GM08714 (cell line): ENCODE data around the gene TNXB.
"Not testable (repeated sequence)": the region's sequence is repeated elsewhere in the genome, so short reads cannot be mapped to it uniquely, and the experiment has no call there.

Experiments used
- H3K4me3 ChIP-seq: fragments of 200-500 bp; sonication (Bioruptor generic); 2 replicates; pipeline ENCODE4 v1.5.1; 2014; ENCODE audit warnings: mild to moderate bottlenecking, low read length, inconsistent platforms
- ZNF274 ChIP-seq: IDR thresholded peaks from 2 replicates; pipeline ENCODE4 v1.6.1; 2012; ENCODE audit warnings: mild to moderate bottlenecking, low read depth, low read length

Gene TNXB

GRCh38 chr6:32109765-32110160 lies 625 bp upstream of the TNXB start:
- no peak overlapping the region for H3K4me3 ChIP-seq

GRCh38 chr6:32108727-32109113 lies 418 bp downstream of the TNXB start:
- H3K4me3 ChIP-seq = no peak overlapping the region

More at GRCh38 chr6:32109765-32110160, 625 bp upstream of the TNXB start:
- TF ChIP-seq ZNF274 = no peak

GRCh38 chr6:32108094-32108627 lies 977 bp downstream of the TNXB start:
- TF ChIP-seq ZNF274 = no peak
- H3K4me3 ChIP-seq = no peak overlapping the region

More at GRCh38 chr6:32108727-32109113, 418 bp downstream of the TNXB start:
- TF ChIP-seq ZNF274 = no peak

- H3K4me3 ChIP-seq = no peak overlapping the region
- TF ChIP-seq ZNF274 = no peak
Measured at GRCh38 chr6:32107406-32107805, 1.7 kb downstream of the TNXB start.

- no peak for TF ChIP-seq ZNF274
- no peak overlapping the region for H3K4me3 ChIP-seq
Measured at GRCh38 chr6:32105433-32105832, 3.7 kb downstream of the TNXB start.

- no peak for TF ChIP-seq ZNF274
- H3K4me3 ChIP-seq = no peak overlapping the region
Measured at GRCh38 chr6:32102255-32102654, 6.9 kb downstream of the TNXB start.

GRCh38 chr6:32100251-32100650 lies 8.9 kb downstream of the TNXB start:
- H3K4me3 ChIP-seq = not testable (repeated sequence)

- no peak overlapping the region for H3K4me3 ChIP-seq
- TF ChIP-seq ZNF274 = no peak
Measured at GRCh38 chr6:32097364-32097763, 11.8 kb downstream of the TNXB start.

GRCh38 chr6:32096394-32097258 lies 12.5 kb downstream of the TNXB start:
- TF ChIP-seq ZNF274 = no peak
- no peak overlapping the region for H3K4me3 ChIP-seq

- H3K4me3 ChIP-seq = no peak overlapping the region
- TF ChIP-seq ZNF274 = no peak
Measured at GRCh38 chr6:32096087-32096393, 13.1 kb downstream of the TNXB start.

GRCh38 chr6:32095338-32096086 lies 13.6 kb downstream of the TNXB start:
- no peak for TF ChIP-seq ZNF274
- H3K4me3 ChIP-seq = no peak overlapping the region

- TF ChIP-seq ZNF274 = no peak
- H3K4me3 ChIP-seq = no peak overlapping the region
Measured at GRCh38 chr6:32092760-32093497, 16.2 kb downstream of the TNXB start.

GRCh38 chr6:32089082-32089828 lies 19.9 kb downstream of the TNXB start:
- TF ChIP-seq ZNF274 = no peak
- H3K4me3 ChIP-seq = no peak overlapping the region
